SU-DHL-6 (cell line): Measurements from ENCODE around the gene OR2M7.
"Not testable (repeated sequence)": the region's sequence is repeated elsewhere in the genome, so short reads cannot be mapped to it uniquely, and the experiment has no call there.

ENCODE experiments used
- H2AFZ ChIP-seq: fragments of 200-600 bp; sonication (generic); 2 replicates; pipeline ENCODE4 v1.6.1; 2014; ENCODE audit warnings: low read depth, mild to moderate bottlenecking, moderate library complexity, mixed read lengths, antibody characterized with exemption, low read length; ENCODE audit not compliant: severe bottlenecking
- H3F3A ChIP-seq: fragments of 200-600 bp; shearing (Covaris generic); 2 replicates; pipeline ENCODE4 v1.6.0; 2016; ENCODE audit warnings: antibody characterized with exemption, mild to moderate bottlenecking; ENCODE audit not compliant: insufficient read depth
- H3K27ac ChIP-seq: fragments of 200-600 bp; sonication (generic); 2 replicates; pipeline ENCODE4 v1.5.1; 2016; ENCODE audit warnings: low read depth, mild to moderate bottlenecking, low read length, moderate library complexity, mixed read lengths
- H3K27me3 ChIP-seq: fragments of 200-600 bp; sonication (generic), shearing (Covaris generic); 2 replicates; pipeline ENCODE4 v1.6.0; 2014; ENCODE audit warnings: mild to moderate bottlenecking, low read length
- H3K36me3 ChIP-seq: fragments of 200-600 bp; sonication (generic); 2 replicates; pipeline ENCODE4 v1.6.1; 2014; ENCODE audit warnings: mild to moderate bottlenecking, low read length, mixed read lengths
- H3K4me2 ChIP-seq: fragments of 300-600, 200-600 bp; shearing (Covaris generic), sonication (generic); 2 replicates; pipeline ENCODE4 v1.6.0; 2014; ENCODE audit warnings: low read length, low read depth, mild to moderate bottlenecking; ENCODE audit not compliant: poor library complexity, severe bottlenecking
- H3K4me3 ChIP-seq: fragments of 200-600 bp; sonication (generic); 2 replicates; pipeline ENCODE4 v1.5.1; 2014; ENCODE audit warnings: antibody characterized with exemption, low read length, mild to moderate bottlenecking, mixed read lengths; ENCODE audit not compliant: insufficient read depth, poor library complexity, severe bottlenecking
- H3K79me2 ChIP-seq: fragments of 200-600 bp; sonication (generic); 2 replicates; pipeline ENCODE4 v1.6.1; 2014; ENCODE audit warnings: mild to moderate bottlenecking, low read length, moderate library complexity; ENCODE audit not compliant: insufficient read depth
- H3K9ac ChIP-seq: fragments of 200-600 bp; sonication (generic); 2 replicates; pipeline ENCODE4 v1.7.0; 2014; ENCODE audit warnings: mild to moderate bottlenecking, low read length
- H3K9me2 ChIP-seq: fragments of 200-600 bp; sonication (generic); replicated peaks from 2 replicates; pipeline ENCODE4 v1.6.1; 2014; ENCODE audit warnings: low read length; ENCODE audit not compliant: insufficient read depth
- H3K9me3 ChIP-seq: fragments of 200-600 bp; sonication (generic); 2 replicates; pipeline ENCODE4 v1.6.1; 2014; ENCODE audit warnings: low read length, mixed read lengths; ENCODE audit not compliant: insufficient read depth
- H4K20me1 ChIP-seq: fragments of 200-600 bp; sonication (generic); 2 replicates; pipeline ENCODE4 v1.6.1; 2014; ENCODE audit warnings: low read depth, mild to moderate bottlenecking, antibody characterized with exemption, low read length, moderate library complexity, mixed read lengths
- EZH2phosphoT487 ChIP-seq: fragments of 200-600 bp; sonication (generic), shearing (Covaris generic); conservative IDR thresholded peaks from 2 replicates; pipeline ENCODE4 v1.6.1; 2018; ENCODE audit warnings: mild to moderate bottlenecking, antibody characterized with exemption, low read length, moderate library complexity, mixed read lengths
- TF ChIP-seq, protein P1 (sequence below): fragments of 200-600 bp; sonication (generic); IDR thresholded peaks from one replicate; pipeline ENCODE4 v1.5.1; 2017; ENCODE audit warnings: antibody characterized with exemption, mild to moderate bottlenecking, low read length, moderate library complexity; ENCODE audit not compliant: insufficient read depth, poor library complexity, severe bottlenecking

The OR2M7 gene

DNA sequence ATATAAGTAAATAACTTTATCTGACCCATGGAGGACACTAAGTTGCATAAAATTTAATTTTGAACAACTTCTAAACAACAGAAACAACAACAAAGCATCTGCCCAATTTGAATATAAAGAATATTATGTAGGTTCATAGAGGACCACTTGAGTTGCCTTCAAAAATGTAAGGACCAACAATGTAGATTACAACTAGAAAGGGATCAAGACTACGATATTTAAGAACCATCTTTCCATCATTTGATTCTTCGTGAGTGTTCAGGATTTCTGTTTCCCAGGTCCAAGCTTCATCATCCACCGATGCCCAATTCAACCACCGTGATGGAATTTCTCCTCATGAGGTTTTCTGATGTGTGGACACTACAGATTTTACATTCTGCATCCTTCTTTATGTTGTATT, 24.1 kb upstream of the OR2M7 start, which contains the start of gene OR14C36:
Gene OR14C36 (plus strand): TSS at position 301 of the 400 bp plus-strand sequence. CDS start 0 bp downstream, at position 301.
- no peaks in the 10 kb centered on the region for H4K20me1 ChIP-seq
- no peak within 1 kb of the TSS for H3K9ac ChIP-seq
- no peaks in the 10 kb centered on the region for H3F3A ChIP-seq
- no peak within 1 kb of the TSS for H3K4me3 ChIP-seq
- H3K79me2 ChIP-seq = no peaks in the 10 kb centered on the region
- no peak within 1 kb of the TSS for H3K4me2 ChIP-seq
- H3K27me3 ChIP-seq = no peaks in the 10 kb centered on the region
- no peaks in the 10 kb centered on the region for H3K9me2 ChIP-seq
- H3K27ac ChIP-seq = no peak within 1 kb of the TSS
- H2AFZ ChIP-seq = no peak within 1 kb of the TSS
- no peaks in the 10 kb centered on the region for H3K36me3 ChIP-seq
- TF ChIP-seq, protein P1, sequence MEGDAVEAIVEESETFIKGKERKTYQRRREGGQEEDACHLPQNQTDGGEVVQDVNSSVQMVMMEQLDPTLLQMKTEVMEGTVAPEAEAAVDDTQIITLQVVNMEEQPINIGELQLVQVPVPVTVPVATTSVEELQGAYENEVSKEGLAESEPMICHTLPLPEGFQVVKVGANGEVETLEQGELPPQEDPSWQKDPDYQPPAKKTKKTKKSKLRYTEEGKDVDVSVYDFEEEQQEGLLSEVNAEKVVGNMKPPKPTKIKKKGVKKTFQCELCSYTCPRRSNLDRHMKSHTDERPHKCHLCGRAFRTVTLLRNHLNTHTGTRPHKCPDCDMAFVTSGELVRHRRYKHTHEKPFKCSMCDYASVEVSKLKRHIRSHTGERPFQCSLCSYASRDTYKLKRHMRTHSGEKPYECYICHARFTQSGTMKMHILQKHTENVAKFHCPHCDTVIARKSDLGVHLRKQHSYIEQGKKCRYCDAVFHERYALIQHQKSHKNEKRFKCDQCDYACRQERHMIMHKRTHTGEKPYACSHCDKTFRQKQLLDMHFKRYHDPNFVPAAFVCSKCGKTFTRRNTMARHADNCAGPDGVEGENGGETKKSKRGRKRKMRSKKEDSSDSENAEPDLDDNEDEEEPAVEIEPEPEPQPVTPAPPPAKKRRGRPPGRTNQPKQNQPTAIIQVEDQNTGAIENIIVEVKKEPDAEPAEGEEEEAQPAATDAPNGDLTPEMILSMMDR = no peak
- H3K9me3 ChIP-seq = no peaks in the 10 kb centered on the region

DNA sequence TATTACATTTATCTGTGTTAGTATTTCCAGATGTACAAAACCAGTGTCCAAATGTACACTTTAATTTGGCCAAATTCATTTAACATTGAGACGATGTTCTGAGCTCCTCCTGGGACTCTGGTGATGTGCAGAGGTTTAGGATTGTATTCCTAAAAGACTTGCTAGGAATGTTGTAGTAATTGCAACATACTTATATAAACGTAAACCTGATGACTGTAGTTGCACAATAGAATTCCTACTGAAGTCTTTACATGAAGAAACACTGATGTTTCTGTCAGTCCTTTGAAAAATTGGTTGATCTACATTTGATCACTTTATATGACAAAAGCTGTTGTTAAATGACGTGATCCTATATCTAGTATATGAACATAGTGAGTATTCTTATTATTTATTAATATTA, 19.1 kb upstream of the OR2M7 start:
- H3K36me3 ChIP-seq = no peaks in the 10 kb centered on the region
- H3K27me3 ChIP-seq = no peaks in the 10 kb centered on the region
- H3K27ac ChIP-seq = no peak overlapping the region
- no peaks in the 10 kb centered on the region for H4K20me1 ChIP-seq
- H3K9ac ChIP-seq = no peak overlapping the region
- no peak overlapping the region for H3K4me2 ChIP-seq
- TF ChIP-seq, protein P1 = no peak
- TF ChIP-seq EZH2phosphoT487 = no peak
- no peaks in the 10 kb centered on the region for H3K79me2 ChIP-seq
- no peaks in the 10 kb centered on the region for H3K9me3 ChIP-seq
- H3K9me2 ChIP-seq = no peaks in the 10 kb centered on the region
- H3F3A ChIP-seq = no peaks in the 10 kb centered on the region
- H2AFZ ChIP-seq = no peak overlapping the region
- H3K4me3 ChIP-seq = no peak overlapping the region

DNA sequence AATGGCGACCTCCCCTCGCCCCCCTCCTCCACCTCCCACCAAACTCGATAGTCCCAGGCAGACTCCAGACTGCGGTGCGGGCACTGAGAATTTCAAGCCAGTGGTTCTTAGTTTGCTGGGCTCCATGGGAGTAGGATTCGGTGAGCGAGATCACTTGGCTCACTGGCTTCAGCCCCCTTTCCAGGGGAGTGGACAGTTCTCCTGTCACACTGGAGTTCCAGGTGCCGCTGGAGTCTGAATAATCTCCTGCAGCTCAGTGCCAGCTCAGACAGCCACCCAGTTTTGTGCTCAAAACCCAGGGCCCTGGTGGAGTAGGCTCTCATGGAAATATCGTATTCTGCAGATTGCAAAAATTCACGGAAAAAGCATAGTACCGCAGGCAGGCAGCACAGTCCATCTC, 7.6 kb downstream of the OR2M7 start:
- no peaks in the 10 kb centered on the region for H3K36me3 ChIP-seq
- TF ChIP-seq, protein P1 = no peak
- TF ChIP-seq EZH2phosphoT487 = no peak
- H3K4me2 ChIP-seq = no peak overlapping the region
- H3K4me3 ChIP-seq = no peak overlapping the region
- no peaks in the 10 kb centered on the region for H3K9me2 ChIP-seq
- H3K9me3 ChIP-seq = no peaks in the 10 kb centered on the region
- no peaks in the 10 kb centered on the region for H4K20me1 ChIP-seq
- H2AFZ ChIP-seq = no peak overlapping the region
- H3K79me2 ChIP-seq = no peaks in the 10 kb centered on the region
- H3K27ac ChIP-seq = no peak overlapping the region
- H3K9ac ChIP-seq = no peak overlapping the region
- no peaks in the 10 kb centered on the region for H3K27me3 ChIP-seq
- no peaks in the 10 kb centered on the region for H3F3A ChIP-seq

DNA sequence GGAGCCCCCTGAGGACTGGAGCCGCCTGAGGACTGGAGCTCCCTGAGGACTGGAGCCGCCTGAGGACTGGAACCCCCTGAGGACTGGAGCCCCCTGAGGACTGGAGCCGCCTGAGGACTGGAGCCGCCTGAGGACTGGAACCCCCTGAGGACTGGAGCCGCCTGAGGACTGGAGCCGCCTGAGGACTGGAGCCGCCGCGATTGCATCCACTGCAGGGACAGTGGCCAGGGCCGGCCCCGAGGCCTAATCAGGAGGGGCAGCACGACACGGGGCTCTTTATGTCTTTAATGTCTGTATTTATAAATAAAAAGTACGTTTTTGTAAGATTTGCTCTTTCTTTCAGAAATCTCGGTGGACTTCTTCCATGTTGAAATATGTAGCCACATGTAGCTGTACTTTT, 17.6 kb downstream of the OR2M7 start:
- not testable (repeated sequence) for H3K27ac ChIP-seq, H3K4me2 ChIP-seq, H3K36me3 ChIP-seq, H3K27me3 ChIP-seq, H3K4me3 ChIP-seq, H3K9me3 ChIP-seq, H3F3A ChIP-seq, H3K9ac ChIP-seq, H3K9me2 ChIP-seq, H2AFZ ChIP-seq, H3K79me2 ChIP-seq, H4K20me1 ChIP-seq
